A549 (cell line): Measurements from ENCODE around the gene RPL29. TPM values are rescaled to one million over a fixed set of nuclear protein-coding genes. Genes with fewer than 3 reads are reported as not detected.
A peak's percentile ranks its signal among the peaks of the same experiment; 100 is the strongest.

ENCODE experiments used
- ATAC-seq, 2 experiments: fragments of 200-7000 bp in 1 of 2; fragments of >200 bp in 1 of 2; cut with Nextera tagmentation in 1 of 2; cut with Tn5 transposase in 1 of 2; 3 replicates each; pipeline versions ENCODE4 v1.8.0 to v1.9.1; 2018 to 2020; ENCODE audit warnings: mild to moderate bottlenecking in 1 of 2, moderate library complexity in 1 of 2
- CTCF ChIA-PET: fragments of 300-600 bp; sonication (Branson Sonifier 250); formaldehyde crosslinking; extraction: SDS; loops from one replicate; lab custom pipeline; 2021; ENCODE audit warnings: antibody characterized with exemption, inconsistent platforms; lab: Yijun Ruan, JAX
- POLR2A ChIA-PET: fragments of 350-600 bp; formaldehyde crosslinking; extraction: SDS; loops from one replicate; lab custom pipeline; 2021; ENCODE audit warnings: antibody characterized with exemption, inconsistent platforms; lab: Yijun Ruan, JAX
- DNase-seq, 2 experiments: peaks; one replicate each; pipeline versions ENCODE4 v3.0.0 to v3.0.0-alpha.2; 2011 to 2016; ENCODE audit warnings: low read depth in 1 of 2, low spot score in 1 of 2
- FAIRE-seq: peaks from 2 replicates; lab custom pipeline; 2011; peaks lifted over from hg19 to GRCh38; lab: Jason Lieb, UNC
- H3K27ac ChIP-seq, 2 experiments: fragments of >200 bp; sonication (Bioruptor Twin); formaldehyde crosslinking; 3 replicates each; pipeline ENCODE4 v1.5.1; 2016 to 2017
- H3K4me1 ChIP-seq: fragments of >200 bp; sonication (Bioruptor Twin); formaldehyde crosslinking; 3 replicates; pipeline ENCODE4 v1.6.1; 2016
- H3K4me2 ChIP-seq: fragments of >200 bp; sonication (Bioruptor Twin); formaldehyde crosslinking; 3 replicates; pipeline ENCODE4 v1.6.1; 2016
- H3K4me3 ChIP-seq: fragments of >200 bp; sonication (Bioruptor Twin); formaldehyde crosslinking; 3 replicates; pipeline ENCODE4 v1.5.1; 2016
- H3K9me3 ChIP-seq: fragments of >200 bp; sonication (Bioruptor Twin); formaldehyde crosslinking; 3 replicates; pipeline ENCODE4 v1.6.1; 2016
- CBX2 ChIP-seq: fragments of 200-600 bp; sonication (generic); IDR thresholded peaks from 2 replicates; pipeline ENCODE4 v1.6.1; 2016; ENCODE audit warnings: low read depth, mild to moderate bottlenecking, borderline replicate concordance
- CBX8 ChIP-seq: fragments of 200-600 bp; sonication (generic); IDR thresholded peaks from 2 replicates; pipeline ENCODE4 v1.6.1; 2016
- EHMT2 ChIP-seq: fragments of 200-600 bp; sonication (generic); IDR thresholded peaks from 2 replicates; pipeline ENCODE4 v1.6.1; 2016; ENCODE audit warnings: antibody characterized with exemption, low read depth, mild to moderate bottlenecking, moderate library complexity
- EP300 ChIP-seq, 2 experiments: fragments of >200 bp; sonication (Bioruptor Twin); formaldehyde crosslinking; IDR thresholded peaks; 2 replicates in 1 of 2; 3 replicates in 1 of 2; pipeline ENCODE4 v1.6.1; 2016 to 2017
- HDAC2 ChIP-seq: fragments of 200-600 bp; sonication (generic); IDR thresholded peaks from 2 replicates; pipeline ENCODE4 v1.6.1; 2016
- HEYL ChIP-seq: fragments of 250-450 bp; sonication (Bioruptor Pico); IDR thresholded peaks from 2 replicates; pipeline ENCODE4 v1.8.0; 2021; ENCODE audit warnings: mild to moderate bottlenecking, moderate library complexity
- HOXB13 ChIP-seq: fragments of 250-450 bp; sonication (Bioruptor Pico); IDR thresholded peaks from 2 replicates; pipeline ENCODE4 v1.5.0; 2020; ENCODE audit warnings: low read depth, mild to moderate bottlenecking, moderate library complexity
- HOXB5 ChIP-seq: fragments of 250-450 bp; sonication (Bioruptor Pico); IDR thresholded peaks from 2 replicates; pipeline ENCODE4 v1.5.0; 2020; ENCODE audit warnings: mild to moderate bottlenecking, moderate library complexity
- JUN ChIP-seq, 2 experiments: fragments of >200 bp; sonication (Bioruptor Twin); formaldehyde crosslinking; IDR thresholded peaks; 2 replicates in 1 of 2; 3 replicates in 1 of 2; pipeline ENCODE4 v1.6.1; 2016 to 2017
- JUNB ChIP-seq: fragments of >200 bp; sonication (Bioruptor Twin); formaldehyde crosslinking; IDR thresholded peaks from 2 replicates; pipeline ENCODE4 v1.6.1; 2016
- KDM1A ChIP-seq: fragments of 200-600 bp; sonication (generic); IDR thresholded peaks from 2 replicates; pipeline ENCODE4 v1.6.1; 2016; ENCODE audit warnings: low read depth, mild to moderate bottlenecking
- KDM5A ChIP-seq: fragments of 200-600 bp; sonication (generic); IDR thresholded peaks from 2 replicates; pipeline ENCODE4 v1.6.1; 2016; ENCODE audit warnings: antibody characterized with exemption, mild to moderate bottlenecking
- MAFK ChIP-seq: fragments of 450-650 bp; IDR thresholded peaks from 2 replicates; pipeline ENCODE4 v1.6.1; 2014; ENCODE audit not compliant: partially characterized antibody
- MAZ ChIP-seq: fragments of 150-350 bp; IDR thresholded peaks from 2 replicates; pipeline ENCODE4 v1.6.1; 2014; ENCODE audit warnings: antibody characterized with exemption, low read depth, low read length, borderline replicate concordance
- MYC ChIP-seq: IDR thresholded peaks from 2 replicates; pipeline ENCODE4 v1.6.1; 2012; ENCODE audit warnings: mild to moderate bottlenecking, inconsistent platforms, low read length, improper control_type of control experiment, borderline replicate concordance
- NPAS2 ChIP-seq: fragments of 250-450 bp; sonication (Bioruptor Pico); IDR thresholded peaks from 2 replicates; pipeline ENCODE4 v1.8.0; 2022; ENCODE audit warnings: mild to moderate bottlenecking, moderate library complexity, borderline replicate concordance
- NR3C1 ChIP-seq: fragments of >200 bp; sonication (Bioruptor Twin); formaldehyde crosslinking; IDR thresholded peaks from 3 replicates; pipeline ENCODE4 v1.6.1; 2017
- PHF8 ChIP-seq: fragments of 200-600 bp; sonication (generic); IDR thresholded peaks from 2 replicates; pipeline ENCODE4 v1.6.1; 2016; ENCODE audit warnings: low read depth, mild to moderate bottlenecking, antibody characterized with exemption, moderate library complexity, borderline replicate concordance
- RAD21 ChIP-seq, 2 experiments: fragments of >200 bp in 1 of 2; sonication (Bioruptor Twin) in 1 of 2; formaldehyde crosslinking in 1 of 2; IDR thresholded peaks in 1 of 2; conservative IDR thresholded peaks in 1 of 2; 2 replicates in 1 of 2; 3 replicates in 1 of 2; pipeline ENCODE4 v1.6.1; 2012 to 2018; ENCODE audit warnings: inconsistent platforms in 1 of 2
- RARB ChIP-seq: fragments of 250-450 bp; sonication (Bioruptor Pico); IDR thresholded peaks from 2 replicates; pipeline ENCODE4 v1.8.0; 2021; ENCODE audit warnings: mild to moderate bottlenecking, moderate library complexity
- RFX5 ChIP-seq: fragments of 450-650 bp; IDR thresholded peaks from 2 replicates; pipeline ENCODE4 v1.7.1; 2014; ENCODE audit warnings: antibody characterized with exemption, mild to moderate bottlenecking, moderate library complexity
- RNF2 ChIP-seq: fragments of 200-600 bp; sonication (generic); IDR thresholded peaks from 2 replicates; pipeline ENCODE4 v1.6.1; 2016; ENCODE audit warnings: low read depth, mild to moderate bottlenecking, antibody characterized with exemption, moderate library complexity, borderline replicate concordance
- TFCP2L1 ChIP-seq: fragments of 250-450 bp; sonication (Bioruptor Pico); IDR thresholded peaks from 2 replicates; pipeline ENCODE4 v1.5.0; 2021; ENCODE audit warnings: mild to moderate bottlenecking
- ZC3H11A ChIP-seq: fragments of 450-650 bp; IDR thresholded peaks from 2 replicates; pipeline ENCODE4 v1.6.1; 2014; ENCODE audit warnings: antibody characterized with exemption, mild to moderate bottlenecking
- ZFP36 ChIP-seq: fragments of 450-650 bp; IDR thresholded peaks from 2 replicates; pipeline ENCODE4 v1.6.1; 2014; ENCODE audit warnings: borderline replicate concordance; ENCODE audit not compliant: partially characterized antibody
- ZSCAN20 ChIP-seq: fragments of 250-450 bp; sonication (Bioruptor Pico); IDR thresholded peaks from 2 replicates; pipeline ENCODE4 v1.8.0; 2022; ENCODE audit warnings: mild to moderate bottlenecking, moderate library complexity
- WGBS: methylation state at CpG from one replicate; pipeline ENCODE4 v1.1.6; 2017; ENCODE audit errors: missing lambda C conversion rate; 5-methylcytosine and 5-hydroxymethylcytosine counted together
- polyA minus RNA-seq: library from RNA; depleted of rRNA, polyadenylated mRNA; stranded (reverse); fragments of >200 nt; gene quantifications from 2 replicates; pipeline ENCODE4 v1.2.3, GENCODE V29; 2011; rRNA and poly(A)+ RNA removed
- polyA plus RNA-seq, 4 experiments: library from polyadenylated mRNA; depleted of rRNA in 3 of 4; stranded (reverse); fragments of >200 nt; fragmentation: RNase III in 1 of 4; extraction: RNeasy Plus Mini Kit Qiagen cat#74134 plus additional on column Dnase treatment in 1 of 4; gene quantifications; 2 replicates in 3 of 4; 3 replicates in 1 of 4; pipeline ENCODE4 v1.2.3, GENCODE V29; 2011 to 2017
- TF ChIP-seq, protein P1 (sequence below): fragments of 450-650 bp; IDR thresholded peaks from 2 replicates; pipeline ENCODE4 v1.6.1; 2014; ENCODE audit warnings: antibody characterized with exemption
- TF ChIP-seq, protein P2 (sequence below): fragments of 150-350 bp; IDR thresholded peaks from 2 replicates; pipeline ENCODE4 v1.6.1; 2014; ENCODE audit warnings: low read depth, mild to moderate bottlenecking, low read length
- TF ChIP-seq, protein P3 (sequence below): fragments of >200 bp; sonication (Bioruptor Twin); formaldehyde crosslinking; IDR thresholded peaks from 3 replicates; pipeline ENCODE4 v1.6.1; 2016
- TF ChIP-seq, protein P4 (sequence below): fragments of 250-450 bp; sonication (Bioruptor Pico); IDR thresholded peaks from 2 replicates; pipeline ENCODE4 v1.5.0; 2020; ENCODE audit warnings: low read depth, mild to moderate bottlenecking, moderate library complexity
- TF ChIP-seq, protein P5 (sequence below): fragments of 250-450 bp; sonication (Bioruptor Pico); IDR thresholded peaks from 2 replicates; pipeline ENCODE4 v1.5.0; 2021; ENCODE audit warnings: mild to moderate bottlenecking, moderate library complexity, borderline replicate concordance
- TF ChIP-seq, protein P6 (sequence below): fragments of >200 bp; sonication (Bioruptor Twin); formaldehyde crosslinking; IDR thresholded peaks from 2 replicates; pipeline ENCODE4 v1.6.1; 2016

RPL29 gene
- 808 and 909 TPM in 2 replicates for polyA plus RNA-seq (2011; rRNA removed)
- polyA plus RNA-seq (2012; cell fraction: cytosol; rRNA removed), result 1,629 and 1,737 TPM in 2 replicates
- polyA plus RNA-seq (2012; cell fraction: nucleus; rRNA removed), result 758 and 846 TPM in 2 replicates
- 1,098 to 1,170 TPM (median 1,152 TPM) in 3 replicates for polyA plus RNA-seq (2017; fragmentation: RNase III; extraction: RNeasy Plus Mini Kit Qiagen cat#74134 plus additional on column Dnase treatment)
- polyA minus RNA-seq, result 488 and 529 TPM in 2 replicates

DNA sequence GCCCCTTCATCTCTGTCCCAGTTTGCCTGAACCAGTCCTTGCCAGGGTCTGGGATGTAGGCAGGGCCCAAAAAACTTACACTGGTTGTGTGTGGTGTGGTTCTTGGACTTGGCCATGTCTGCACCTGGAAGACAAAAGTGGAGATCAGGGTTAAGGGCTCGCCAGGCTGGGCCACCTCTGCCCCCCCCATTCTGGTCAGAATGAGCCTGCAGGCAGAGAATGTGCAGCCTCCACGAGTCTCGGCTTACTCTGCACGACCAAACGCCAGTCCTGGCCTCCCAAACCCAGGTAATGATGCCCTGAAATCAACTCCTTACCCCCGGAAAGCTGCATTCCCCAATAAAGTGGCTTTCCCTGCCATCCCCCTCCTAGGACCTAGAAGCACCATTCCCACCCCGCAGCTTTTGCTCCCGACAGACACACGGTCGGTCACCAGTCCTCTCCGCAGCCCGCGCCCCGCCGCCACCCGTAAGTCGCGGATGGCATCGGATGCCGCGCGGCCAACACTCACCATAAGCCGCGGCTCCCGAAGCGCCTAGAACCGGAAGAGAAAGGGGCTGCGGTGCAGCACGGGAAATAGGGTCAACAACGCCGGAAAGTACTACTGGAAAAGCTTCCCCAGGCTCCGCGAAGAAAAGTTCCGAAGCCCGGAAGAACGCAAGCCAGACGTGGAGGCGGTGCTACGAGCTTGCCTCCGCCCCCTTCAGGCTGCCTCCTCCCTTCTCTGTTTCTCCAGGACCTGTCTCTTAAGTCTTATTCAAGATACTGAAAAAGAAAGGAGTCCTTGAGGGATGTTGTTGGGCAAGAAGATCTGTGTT is at the start of gene RPL29:
Gene RPL29, minus strand, starts transcription at position 550 of the 818 bp plus-strand sequence. Its CDS starts 434 bp downstream, at position 116.
- peak; percentile 88 to 92 for DNase-seq
- WGBS, result under 1% methylated on average over 25 of the region's 40 CpGs
- POLR2A ChIA-PET, result interaction anchor here (0.6 to 1.3 kb wide), 17 partner anchors 9 to 403 kb away, joined by 3 to 32 read pairs (median 4); partner anchors contain the start of genes ABHD14B, ACY1, DUSP7 and PARP3
- Histone ChIP-seq H3K9me3 (no peaks in the 10 kb centered on the region), H3K27ac (peak within 1 kb of the TSS; percentile 92 to 97), H3K4me1 (peaks cover 31% of the 10 kb centered on the region; the same call in 2 of the 3 replicates), H3K4me2 (peak within 1 kb of the TSS; percentile 98), H3K4me3 (peak within 1 kb of the TSS; percentile 90)
- ATAC-seq, result peak; percentile 91 to 94
- no peak for FAIRE-seq
- CTCF ChIA-PET, result interaction anchor here (0.6 to 2.7 kb wide), 9 partner anchors 13 to 168 kb away, joined by 3 to 13 read pairs (median 3); partner anchors contain the start of genes ABHD14B, DUSP7 and PARP3
- peak; percentile 86 for TF ChIP-seq MYC
- no peak for TF ChIP-seq RARB (CRISPR knock-in tag)
- no peak for TF ChIP-seq RNF2
- TF ChIP-seq, protein P1, sequence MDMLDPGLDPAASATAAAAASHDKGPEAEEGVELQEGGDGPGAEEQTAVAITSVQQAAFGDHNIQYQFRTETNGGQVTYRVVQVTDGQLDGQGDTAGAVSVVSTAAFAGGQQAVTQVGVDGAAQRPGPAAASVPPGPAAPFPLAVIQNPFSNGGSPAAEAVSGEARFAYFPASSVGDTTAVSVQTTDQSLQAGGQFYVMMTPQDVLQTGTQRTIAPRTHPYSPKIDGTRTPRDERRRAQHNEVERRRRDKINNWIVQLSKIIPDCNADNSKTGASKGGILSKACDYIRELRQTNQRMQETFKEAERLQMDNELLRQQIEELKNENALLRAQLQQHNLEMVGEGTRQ, result no peak
- TF ChIP-seq CBX8, result no peak
- no peak for TF ChIP-seq ZSCAN20 (CRISPR knock-in tag)
- TF ChIP-seq, protein P2, sequence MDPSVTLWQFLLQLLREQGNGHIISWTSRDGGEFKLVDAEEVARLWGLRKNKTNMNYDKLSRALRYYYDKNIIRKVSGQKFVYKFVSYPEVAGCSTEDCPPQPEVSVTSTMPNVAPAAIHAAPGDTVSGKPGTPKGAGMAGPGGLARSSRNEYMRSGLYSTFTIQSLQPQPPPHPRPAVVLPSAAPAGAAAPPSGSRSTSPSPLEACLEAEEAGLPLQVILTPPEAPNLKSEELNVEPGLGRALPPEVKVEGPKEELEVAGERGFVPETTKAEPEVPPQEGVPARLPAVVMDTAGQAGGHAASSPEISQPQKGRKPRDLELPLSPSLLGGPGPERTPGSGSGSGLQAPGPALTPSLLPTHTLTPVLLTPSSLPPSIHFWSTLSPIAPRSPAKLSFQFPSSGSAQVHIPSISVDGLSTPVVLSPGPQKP, result no peak
- TF ChIP-seq CBX2, result no peak
- TF ChIP-seq PHF8, result peak; percentile 81; the same call in 1 of the 2 replicates
- TF ChIP-seq NR3C1, result no peak
- no peak for TF ChIP-seq HOXB5 (CRISPR knock-in tag)
- no peak for TF ChIP-seq EHMT2
- TF ChIP-seq, protein P3, sequence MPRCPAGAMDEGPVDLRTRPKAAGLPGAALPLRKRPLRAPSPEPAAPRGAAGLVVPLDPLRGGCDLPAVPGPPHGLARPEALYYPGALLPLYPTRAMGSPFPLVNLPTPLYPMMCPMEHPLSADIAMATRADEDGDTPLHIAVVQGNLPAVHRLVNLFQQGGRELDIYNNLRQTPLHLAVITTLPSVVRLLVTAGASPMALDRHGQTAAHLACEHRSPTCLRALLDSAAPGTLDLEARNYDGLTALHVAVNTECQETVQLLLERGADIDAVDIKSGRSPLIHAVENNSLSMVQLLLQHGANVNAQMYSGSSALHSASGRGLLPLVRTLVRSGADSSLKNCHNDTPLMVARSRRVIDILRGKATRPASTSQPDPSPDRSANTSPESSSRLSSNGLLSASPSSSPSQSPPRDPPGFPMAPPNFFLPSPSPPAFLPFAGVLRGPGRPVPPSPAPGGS, result peak; percentile 94
- 0 out of 5 replicates have a peak, but pooled peaks of 1 of the 2 experiments have one; percentile 10 for TF ChIP-seq RAD21 (conservative IDR thresholded peaks at IDR 0.05 in 1 of 2, IDR thresholded peaks at IDR 0.05 in 1 of 2)
- no peak for TF ChIP-seq HDAC2
- TF ChIP-seq, protein P4, sequence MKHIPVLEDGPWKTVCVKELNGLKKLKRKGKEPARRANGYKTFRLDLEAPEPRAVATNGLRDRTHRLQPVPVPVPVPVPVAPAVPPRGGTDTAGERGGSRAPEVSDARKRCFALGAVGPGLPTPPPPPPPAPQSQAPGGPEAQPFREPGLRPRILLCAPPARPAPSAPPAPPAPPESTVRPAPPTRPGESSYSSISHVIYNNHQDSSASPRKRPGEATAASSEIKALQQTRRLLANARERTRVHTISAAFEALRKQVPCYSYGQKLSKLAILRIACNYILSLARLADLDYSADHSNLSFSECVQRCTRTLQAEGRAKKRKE (CRISPR knock-in tag), result no peak
- no peak for TF ChIP-seq MAFK
- TF ChIP-seq, protein P5, sequence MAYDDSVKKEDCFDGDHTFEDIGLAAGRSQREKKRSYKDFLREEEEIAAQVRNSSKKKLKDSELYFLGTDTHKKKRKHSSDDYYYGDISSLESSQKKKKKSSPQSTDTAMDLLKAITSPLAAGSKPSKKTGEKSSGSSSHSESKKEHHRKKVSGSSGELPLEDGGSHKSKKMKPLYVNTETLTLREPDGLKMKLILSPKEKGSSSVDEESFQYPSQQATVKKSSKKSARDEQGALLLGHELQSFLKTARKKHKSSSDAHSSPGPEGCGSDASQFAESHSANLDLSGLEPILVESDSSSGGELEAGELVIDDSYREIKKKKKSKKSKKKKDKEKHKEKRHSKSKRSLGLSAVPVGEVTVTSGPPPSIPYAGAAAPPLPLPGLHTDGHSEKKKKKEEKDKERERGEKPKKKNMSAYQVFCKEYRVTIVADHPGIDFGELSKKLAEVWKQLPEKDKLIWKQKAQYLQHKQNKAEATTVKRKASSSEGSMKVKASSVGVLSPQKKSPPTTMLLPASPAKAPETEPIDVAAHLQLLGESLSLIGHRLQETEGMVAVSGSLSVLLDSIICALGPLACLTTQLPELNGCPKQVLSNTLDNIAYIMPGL (CRISPR knock-in tag), result no peak
- TF ChIP-seq MAZ, result no peak
- no peak for TF ChIP-seq EP300 (IDR thresholded peaks at IDR 0.05)
- no peak for TF ChIP-seq JUNB
- no peak for TF ChIP-seq HEYL (CRISPR knock-in tag)
- TF ChIP-seq KDM5A, result no peak
- TF ChIP-seq NPAS2 (CRISPR knock-in tag), result no peak
- no peak for TF ChIP-seq RFX5
- no peak for TF ChIP-seq ZC3H11A
- TF ChIP-seq, protein P6, sequence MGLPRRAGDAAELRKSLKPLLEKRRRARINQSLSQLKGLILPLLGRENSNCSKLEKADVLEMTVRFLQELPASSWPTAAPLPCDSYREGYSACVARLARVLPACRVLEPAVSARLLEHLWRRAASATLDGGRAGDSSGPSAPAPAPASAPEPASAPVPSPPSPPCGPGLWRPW, result no peak
- no peak for TF ChIP-seq HOXB13 (CRISPR knock-in tag)
- TF ChIP-seq KDM1A, result no peak
- no peak for TF ChIP-seq ZFP36
- TF ChIP-seq TFCP2L1, result 0 out of 2 replicates have a peak, but pooled peaks have one; percentile 32
- TF ChIP-seq JUN (IDR thresholded peaks at IDR 0.05), result peak; percentile 91 to 95
